DND-41 (cell line): Measurements from ENCODE around the gene ING4.
A peak's percentile ranks its signal among the peaks of the same experiment; 100 is the strongest.

Experiments
- ATAC-seq: fragments of 200-7000 bp; cut with Tn5 transposase; 3 replicates; pipeline ENCODE4 v1.9.1; 2021; ENCODE audit warnings: low read depth; ENCODE audit not compliant: insufficient read depth
- DNase-seq: peaks from one replicate; pipeline ENCODE4 v3.0.0-alpha.2; 2020
- H2AFZ ChIP-seq: 2 replicates; pipeline ENCODE4 v1.6.0; 2012; ENCODE audit warnings: low read depth, low read length
- H3K27ac ChIP-seq: 2 replicates; pipeline ENCODE4 v1.5.1; 2012; ENCODE audit warnings: low read length, inconsistent platforms
- H3K27me3 ChIP-seq: fragments of 200-600 bp; sonication (generic); 2 replicates; pipeline ENCODE4 v1.6.0; 2012; ENCODE audit warnings: low read length, mild to moderate bottlenecking, inconsistent platforms; ENCODE audit not compliant: insufficient read depth, poor library complexity
- H3K36me3 ChIP-seq: 2 replicates; pipeline ENCODE4 v1.5.1; 2012; ENCODE audit warnings: low read length, inconsistent platforms; ENCODE audit not compliant: insufficient read depth
- H3K4me1 ChIP-seq: 2 replicates; pipeline ENCODE4 v1.5.1; 2012; ENCODE audit warnings: mild to moderate bottlenecking, low read length; ENCODE audit not compliant: insufficient read depth
- H3K4me2 ChIP-seq: 2 replicates; pipeline ENCODE4 v1.6.0; 2012; ENCODE audit warnings: mild to moderate bottlenecking, moderate library complexity, low read length, inconsistent platforms; ENCODE audit not compliant: insufficient read depth
- H3K4me3 ChIP-seq, 2 experiments: fragments of 200-600 bp in 1 of 2; shearing (Covaris generic) in 1 of 2; 2 replicates each; pipeline ENCODE4 v1.5.1; 2012 to 2016; ENCODE audit warnings: inconsistent platforms in 2 of 2, low read length in 2 of 2, mild to moderate bottlenecking in 2 of 2, low read depth in 1 of 2, moderate library complexity in 1 of 2
- H3K79me2 ChIP-seq: 2 replicates; pipeline ENCODE4 v1.6.0; 2012; ENCODE audit warnings: low read length, inconsistent platforms; ENCODE audit not compliant: insufficient read depth
- H3K9ac ChIP-seq: 2 replicates; pipeline ENCODE4 v1.6.0; 2012; ENCODE audit warnings: low read depth, mild to moderate bottlenecking, inconsistent platforms, low read length, moderate library complexity
- H3K9me3 ChIP-seq: 2 replicates; pipeline ENCODE4 v1.5.1; 2012; ENCODE audit warnings: low read length, moderate library complexity, mild to moderate bottlenecking, inconsistent platforms; ENCODE audit not compliant: insufficient read depth, severe bottlenecking
- H4K20me1 ChIP-seq: 2 replicates; pipeline ENCODE4 v1.6.0; 2012; ENCODE audit warnings: low read length; ENCODE audit not compliant: insufficient read depth
- EZH2 ChIP-seq: IDR thresholded peaks from 3 replicates; pipeline ENCODE4 v1.6.1; 2012; ENCODE audit warnings: borderline replicate concordance, low read depth, mild to moderate bottlenecking, moderate library complexity, low read length, inconsistent platforms; ENCODE audit not compliant: severe bottlenecking
- TF ChIP-seq, protein P1 (sequence below): IDR thresholded peaks from 2 replicates; pipeline ENCODE4 v1.5.1; 2012; ENCODE audit warnings: borderline replicate concordance, low read length, moderate library complexity, mild to moderate bottlenecking; ENCODE audit not compliant: poor library complexity, severe bottlenecking; ENCODE audit errors: extremely low read depth

ING4 gene

DNA sequence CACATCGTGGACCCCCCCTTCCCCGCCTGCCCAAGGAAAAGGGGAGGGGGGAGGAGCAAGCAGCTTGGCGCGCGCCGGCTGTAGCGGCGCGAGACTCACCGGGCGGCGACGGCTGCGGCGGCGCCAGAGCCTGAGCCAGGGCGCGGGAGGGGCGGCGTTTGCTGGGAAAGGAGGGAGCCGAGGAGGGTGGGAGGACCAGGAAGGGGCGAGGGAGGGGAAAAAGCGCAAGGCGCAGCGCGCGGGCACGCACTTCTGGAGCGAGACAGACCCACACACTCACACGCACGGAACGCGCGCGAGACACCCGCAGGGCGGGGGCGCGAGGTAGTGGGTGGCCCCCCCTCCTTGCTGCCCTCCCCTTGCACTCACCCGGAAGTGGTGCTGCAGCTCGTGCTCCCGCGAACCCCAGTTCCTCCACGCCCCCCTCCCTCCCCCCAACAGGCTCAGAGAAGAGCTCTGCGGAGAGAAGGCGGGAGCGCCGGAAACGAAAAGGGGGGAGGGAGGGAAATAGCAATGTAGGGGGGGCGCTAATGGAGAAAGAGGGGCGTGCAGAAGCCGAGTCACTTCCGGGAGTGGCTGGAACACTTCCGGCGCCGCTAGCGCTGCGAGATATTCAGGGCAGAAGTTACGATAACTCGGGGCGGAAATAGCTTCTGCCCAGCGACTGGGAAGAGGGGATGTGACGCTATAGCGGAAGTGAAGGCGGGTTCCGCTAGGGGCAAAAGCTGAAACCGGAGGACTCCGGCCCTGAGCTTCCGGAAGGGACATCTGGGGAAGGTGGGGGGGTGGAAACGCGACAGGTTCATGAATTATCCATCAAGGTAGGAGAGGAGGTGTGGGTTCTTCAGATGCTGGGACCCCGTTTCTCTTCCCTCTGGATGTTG lies 26.3 kb upstream of the ING4 start, which contains the start of gene ZNF384:
ZNF384 (minus strand) TSS at position 377 of the 884 bp plus-strand sequence. CDS start 9,855 bp downstream, outside the sequence.
- H3K36me3 ChIP-seq, result peaks cover 15% of the 10 kb centered on the region
- peak within 1 kb of the TSS; percentile 97 for H3K27ac ChIP-seq
- peaks cover 5% of the 10 kb centered on the region; the same call in 1 of the 2 replicates for H4K20me1 ChIP-seq
- H3K4me3 ChIP-seq, result peak within 1 kb of the TSS; percentile 70 to 77
- DNase-seq (peak; percentile 98), ATAC-seq (peak; percentile 80)
- no peaks in the 10 kb centered on the region for H3K9me3 ChIP-seq
- peaks cover 58% of the 10 kb centered on the region for H3K4me1 ChIP-seq
- H3K79me2 ChIP-seq, result peaks cover 61% of the 10 kb centered on the region
- peak within 1 kb of the TSS; percentile 83 for H2AFZ ChIP-seq
- H3K9ac ChIP-seq, result peak within 1 kb of the TSS; percentile 87
- TF ChIP-seq, protein P1, sequence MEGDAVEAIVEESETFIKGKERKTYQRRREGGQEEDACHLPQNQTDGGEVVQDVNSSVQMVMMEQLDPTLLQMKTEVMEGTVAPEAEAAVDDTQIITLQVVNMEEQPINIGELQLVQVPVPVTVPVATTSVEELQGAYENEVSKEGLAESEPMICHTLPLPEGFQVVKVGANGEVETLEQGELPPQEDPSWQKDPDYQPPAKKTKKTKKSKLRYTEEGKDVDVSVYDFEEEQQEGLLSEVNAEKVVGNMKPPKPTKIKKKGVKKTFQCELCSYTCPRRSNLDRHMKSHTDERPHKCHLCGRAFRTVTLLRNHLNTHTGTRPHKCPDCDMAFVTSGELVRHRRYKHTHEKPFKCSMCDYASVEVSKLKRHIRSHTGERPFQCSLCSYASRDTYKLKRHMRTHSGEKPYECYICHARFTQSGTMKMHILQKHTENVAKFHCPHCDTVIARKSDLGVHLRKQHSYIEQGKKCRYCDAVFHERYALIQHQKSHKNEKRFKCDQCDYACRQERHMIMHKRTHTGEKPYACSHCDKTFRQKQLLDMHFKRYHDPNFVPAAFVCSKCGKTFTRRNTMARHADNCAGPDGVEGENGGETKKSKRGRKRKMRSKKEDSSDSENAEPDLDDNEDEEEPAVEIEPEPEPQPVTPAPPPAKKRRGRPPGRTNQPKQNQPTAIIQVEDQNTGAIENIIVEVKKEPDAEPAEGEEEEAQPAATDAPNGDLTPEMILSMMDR, result peak; percentile 23
- no peak for TF ChIP-seq EZH2
- peak within 1 kb of the TSS; percentile 95 for H3K4me2 ChIP-seq
- H3K27me3 ChIP-seq, result no peaks in the 10 kb centered on the region

DNA sequence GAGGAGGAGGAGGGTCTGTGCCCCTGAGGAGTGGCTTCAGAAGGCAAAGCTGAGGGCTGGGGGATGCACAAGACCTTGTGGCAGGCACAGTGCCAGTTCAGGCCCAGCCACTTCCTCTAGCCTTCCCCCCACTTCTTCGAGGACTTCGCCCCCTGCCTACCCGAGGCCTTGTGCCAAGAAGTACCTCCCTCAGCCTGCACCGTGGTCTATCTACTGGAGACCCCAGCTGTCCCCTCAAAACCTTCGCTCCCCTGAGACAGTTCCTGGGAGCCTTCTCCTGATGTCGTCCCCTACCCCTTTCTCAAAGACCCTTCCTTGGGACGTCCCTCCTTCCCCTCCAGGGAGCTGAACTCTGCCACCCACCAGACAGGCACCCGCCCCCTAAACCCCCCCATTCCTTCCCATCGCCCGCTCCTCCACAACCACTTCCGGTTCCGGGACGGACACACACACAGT lies 25.7 kb upstream of the ING4 start:
- peak overlapping the region; percentile 87 for H3K9ac ChIP-seq
- peaks cover 22% of the 10 kb centered on the region for H3K36me3 ChIP-seq
- H3K4me2 ChIP-seq, result peak overlapping the region; percentile 95
- peaks cover 5% of the 10 kb centered on the region; the same call in 1 of the 2 replicates for H4K20me1 ChIP-seq
- H3K79me2 ChIP-seq, result peaks cover 67% of the 10 kb centered on the region
- peak overlapping the region; percentile 83 for H2AFZ ChIP-seq
- DNase-seq, result no peak
- TF ChIP-seq EZH2, result no peak
- TF ChIP-seq, protein P1, result no peak
- peak overlapping the region; percentile 97 for H3K27ac ChIP-seq
- H3K9me3 ChIP-seq, result no peaks in the 10 kb centered on the region
- H3K4me1 ChIP-seq, result peaks cover 65% of the 10 kb centered on the region
- no peaks in the 10 kb centered on the region for H3K27me3 ChIP-seq
- H3K4me3 ChIP-seq, result peak overlapping the region; percentile 59 to 77
- ATAC-seq, result peak; percentile 42

DNA sequence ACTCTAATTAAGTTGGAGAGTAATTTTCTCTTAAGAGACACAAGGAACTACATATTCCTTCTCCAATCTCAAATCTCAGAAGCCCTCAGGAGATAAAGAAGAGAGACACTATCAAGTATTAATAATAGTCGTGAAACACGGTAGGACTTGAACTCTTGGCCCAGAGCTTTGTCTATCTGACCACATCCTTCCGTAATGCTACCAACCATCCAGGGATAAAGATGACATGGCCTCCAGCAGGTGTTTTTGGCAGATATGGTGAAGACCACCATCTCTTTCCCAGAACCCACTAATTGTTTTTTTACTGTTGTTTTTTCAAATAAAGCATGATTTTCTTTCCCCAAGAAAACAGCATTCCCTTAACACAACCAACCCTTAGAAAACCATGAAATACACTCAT lies 22.9 kb upstream of the ING4 start:
- Histone ChIP-seq H3K4me1 (peaks cover 62% of the 10 kb centered on the region), H3K9ac (no peak overlapping the region), H2AFZ (no peak overlapping the region), H3K79me2 (peaks cover 93% of the 10 kb centered on the region), H3K4me3 (no peak overlapping the region), H3K27me3 (no peaks in the 10 kb centered on the region), H4K20me1 (peaks cover 10% of the 10 kb centered on the region; the same call in 1 of the 2 replicates), H3K27ac (no peak overlapping the region), H3K9me3 (no peaks in the 10 kb centered on the region), H3K36me3 (peaks cover 42% of the 10 kb centered on the region), H3K4me2 (peak overlapping the region; percentile 95; the same call in 1 of the 2 replicates)
- no peak for TF ChIP-seq EZH2
- TF ChIP-seq, protein P1, result no peak
- ATAC-seq, result no peak
- DNase-seq, result no peak
